ENCODE results near the gene AATF. TPM values are rescaled to one million over a fixed set of nuclear protein-coding genes. Genes with fewer than 3 reads are reported as not detected.

Gene AATF
- total RNA-seq, 2 donors from 2014 or later = 27.3 to 45.7 TPM

- Histone ChIP-seq H3K4me3 (no peak overlapping the region), H3K4me1 (replicated peaks) (no peaks in the 10 kb centered on the region), H3K27ac (no peak overlapping the region), H3K36me3 (no peaks in the 10 kb centered on the region), H3K9me3 (no peaks in the 10 kb centered on the region), H3K27me3 (replicated peaks; ENCODE audit: insufficient read depth) (peaks cover 6% of the 10 kb centered on the region)
- no peak for DNase-seq (ENCODE audit: low spot score)
- intact Hi-C loops (cut with DNase I) = no loop called here
- TF ChIP-seq POLR2A (IDR thresholded peaks at IDR 0.05) (no peak), POLR2AphosphoS5 (IDR thresholded peaks at IDR 0.05) (no peak)
- TF ChIP-seq, protein P1, sequence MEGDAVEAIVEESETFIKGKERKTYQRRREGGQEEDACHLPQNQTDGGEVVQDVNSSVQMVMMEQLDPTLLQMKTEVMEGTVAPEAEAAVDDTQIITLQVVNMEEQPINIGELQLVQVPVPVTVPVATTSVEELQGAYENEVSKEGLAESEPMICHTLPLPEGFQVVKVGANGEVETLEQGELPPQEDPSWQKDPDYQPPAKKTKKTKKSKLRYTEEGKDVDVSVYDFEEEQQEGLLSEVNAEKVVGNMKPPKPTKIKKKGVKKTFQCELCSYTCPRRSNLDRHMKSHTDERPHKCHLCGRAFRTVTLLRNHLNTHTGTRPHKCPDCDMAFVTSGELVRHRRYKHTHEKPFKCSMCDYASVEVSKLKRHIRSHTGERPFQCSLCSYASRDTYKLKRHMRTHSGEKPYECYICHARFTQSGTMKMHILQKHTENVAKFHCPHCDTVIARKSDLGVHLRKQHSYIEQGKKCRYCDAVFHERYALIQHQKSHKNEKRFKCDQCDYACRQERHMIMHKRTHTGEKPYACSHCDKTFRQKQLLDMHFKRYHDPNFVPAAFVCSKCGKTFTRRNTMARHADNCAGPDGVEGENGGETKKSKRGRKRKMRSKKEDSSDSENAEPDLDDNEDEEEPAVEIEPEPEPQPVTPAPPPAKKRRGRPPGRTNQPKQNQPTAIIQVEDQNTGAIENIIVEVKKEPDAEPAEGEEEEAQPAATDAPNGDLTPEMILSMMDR (IDR thresholded peaks at IDR 0.05) = no peak
- 59% methylated on average over 10 of the region's 10 CpGs for WGBS
Measured at GRCh38 chr17:36907407-36907806, 41.3 kb upstream of the AATF start.

DNA sequence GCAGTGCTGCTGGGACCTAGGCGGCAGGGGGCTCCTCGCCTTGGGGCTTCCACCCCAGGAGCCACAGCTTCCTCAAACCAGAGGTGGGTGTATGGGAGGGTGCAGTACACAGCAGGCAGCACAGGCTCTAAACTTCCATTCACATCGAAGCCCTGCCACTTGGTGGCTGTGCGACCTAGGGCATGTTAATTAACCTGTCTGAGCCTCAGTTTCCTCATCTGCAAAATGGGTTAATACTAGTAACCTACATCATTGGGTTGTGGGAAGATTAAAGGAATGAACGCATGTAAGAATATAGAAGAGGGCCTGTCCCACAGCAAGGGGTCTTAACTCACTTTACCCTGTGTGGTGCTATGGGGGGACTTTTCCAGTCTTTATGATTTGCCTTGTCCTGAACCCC, 38.2 kb upstream of the AATF start:
- WGBS = 74% methylated on average over 5 of the region's 5 CpGs
- no peak overlapping the region for H3K4me3 ChIP-seq
- no peak overlapping the region for H3K27ac ChIP-seq
- H3K27me3 ChIP-seq (replicated peaks; ENCODE audit: insufficient read depth) = peaks cover 8% of the 10 kb centered on the region
- no peaks in the 10 kb centered on the region for H3K4me1 ChIP-seq (replicated peaks)
- H3K9me3 ChIP-seq = no peaks in the 10 kb centered on the region
- H3K36me3 ChIP-seq = no peaks in the 10 kb centered on the region
- TF ChIP-seq POLR2A (IDR thresholded peaks at IDR 0.05) = no peak
- TF ChIP-seq POLR2AphosphoS5 (IDR thresholded peaks at IDR 0.05) = no peak
- TF ChIP-seq, protein P1 (IDR thresholded peaks at IDR 0.05) = no peak
- no peak for DNase-seq (ENCODE audit: low spot score)
- intact Hi-C loops (cut with DNase I) = no loop called here

GRCh38 chr17:36911001-36911400, 37.8 kb upstream of the AATF start:
- 42% methylated on average over 3 of the region's 3 CpGs for WGBS
- no peak for DNase-seq (ENCODE audit: low spot score)
- Histone ChIP-seq H3K27ac (no peak overlapping the region), H3K9me3 (no peaks in the 10 kb centered on the region), H3K4me1 (replicated peaks) (no peaks in the 10 kb centered on the region), H3K4me3 (no peak overlapping the region), H3K36me3 (no peaks in the 10 kb centered on the region), H3K27me3 (replicated peaks; ENCODE audit: insufficient read depth) (peaks cover 8% of the 10 kb centered on the region)
- intact Hi-C loops (cut with DNase I) = no loop called here
- no peak for TF ChIP-seq POLR2AphosphoS5 (IDR thresholded peaks at IDR 0.05)

DNA sequence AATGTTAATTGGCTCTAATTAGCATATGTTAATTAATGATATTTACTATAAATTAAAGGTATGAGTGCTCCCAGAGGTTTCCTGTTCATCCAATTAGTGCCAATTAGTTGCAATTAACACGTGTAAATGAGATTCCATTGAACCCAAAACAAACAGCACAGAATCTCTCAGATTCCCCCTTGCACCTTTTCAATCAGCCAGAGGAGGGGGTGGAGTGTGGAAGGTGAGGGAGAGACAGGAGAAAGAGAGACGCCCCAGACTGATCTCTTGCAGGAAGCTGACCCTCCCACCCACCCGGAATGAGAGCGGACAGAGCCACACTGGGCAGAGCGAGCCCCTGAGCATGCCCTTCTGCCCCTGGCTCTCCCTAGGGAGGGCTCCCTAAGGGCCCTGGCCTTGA, 35.6 kb upstream of the AATF start:
- Histone ChIP-seq H3K9me3 (no peaks in the 10 kb centered on the region), H3K4me3 (no peak overlapping the region), H3K36me3 (no peaks in the 10 kb centered on the region), H3K27me3 (replicated peaks; ENCODE audit: insufficient read depth) (peaks cover 8% of the 10 kb centered on the region), H3K27ac (no peak overlapping the region), H3K4me1 (replicated peaks) (no peaks in the 10 kb centered on the region)
- DNase-seq (ENCODE audit: low spot score) = no peak
- intact Hi-C loops (cut with DNase I) = no loop called here
- WGBS = 39% methylated on average over 5 of the region's 5 CpGs
- TF ChIP-seq POLR2AphosphoS5 (IDR thresholded peaks at IDR 0.05) (no peak), POLR2A (IDR thresholded peaks at IDR 0.05) (no peak)
- TF ChIP-seq, protein P1 (IDR thresholded peaks at IDR 0.05) = no peak

- intact Hi-C loops (cut with DNase I) = no loop called here
- TF ChIP-seq POLR2AphosphoS5 (IDR thresholded peaks at IDR 0.05) (no peak), POLR2A (IDR thresholded peaks at IDR 0.05) (no peak)
- TF ChIP-seq, protein P1 (IDR thresholded peaks at IDR 0.05) = no peak
- no peaks in the 10 kb centered on the region for H3K9me3 ChIP-seq
- WGBS = 58% methylated on average over 3 of the region's 3 CpGs
- H3K27me3 ChIP-seq (replicated peaks; ENCODE audit: insufficient read depth) = peaks cover 5% of the 10 kb centered on the region
- no peaks in the 10 kb centered on the region for H3K4me1 ChIP-seq (replicated peaks)
- no peak overlapping the region for H3K4me3 ChIP-seq
- no peak for DNase-seq (ENCODE audit: low spot score)
- no peaks in the 10 kb centered on the region for H3K36me3 ChIP-seq
- H3K27ac ChIP-seq = no peak overlapping the region
Measured at GRCh38 chr17:36918211-36918691, 30.5 kb upstream of the AATF start.

Data from prostate gland (tissue), 2 donors.